Panc1 (cell line): ENCODE data around the gene BRINP2. TPM values are rescaled to one million over a fixed set of nuclear protein-coding genes. Genes with fewer than 3 reads are reported as not detected.
A peak's percentile ranks its signal among the peaks of the same experiment; 100 is the strongest.

ENCODE experiments used
- ATAC-seq: fragments of 200-7000 bp; cut with Tn5 transposase; 2 replicates; pipeline ENCODE4 v1.9.1; 2020; ENCODE audit warnings: mild to moderate bottlenecking, moderate library complexity
- BruUV-seq: library from RNA; stranded (reverse); fragments of 400-500 nt; replicated peaks from 2 replicates; lab custom pipeline; 2021; lab: Mats Ljungman, UMichigan
- CTCF ChIA-PET: fragments of 300-600 bp; sonication (Branson Sonifier 250); formaldehyde crosslinking; loops from one replicate; lab custom pipeline; 2022; ENCODE audit warnings: antibody characterized with exemption; lab: Charles Lee
- POLR2A ChIA-PET: fragments of 300-600 bp; sonication (Branson Sonifier 250); formaldehyde crosslinking; loops from one replicate; lab custom pipeline; 2022; ENCODE audit warnings: antibody characterized with exemption; lab: Charles Lee
- DNase-seq: peaks from one replicate; pipeline ENCODE4 v3.0.0-alpha.2; 2010; ENCODE audit warnings: low read depth, low spot score
- H3K27ac ChIP-seq: 2 replicates; pipeline ENCODE4 v1.5.1; 2011; ENCODE audit warnings: mild to moderate bottlenecking, low read length, inconsistent platforms
- H3K27me3 ChIP-seq: fragments of 200-500 bp; sonication (Bioruptor generic); 2 replicates; pipeline ENCODE4 v1.6.0; 2014; ENCODE audit warnings: low read length, inconsistent platforms; ENCODE audit not compliant: control insufficient read depth, insufficient read depth
- H3K36me3 ChIP-seq: fragments of 200-500 bp; sonication (Bioruptor generic); 2 replicates; pipeline ENCODE4 v1.5.1; 2014; ENCODE audit warnings: inconsistent platforms, mild to moderate bottlenecking, low read length, moderate library complexity; ENCODE audit not compliant: control insufficient read depth, insufficient read depth
- H3K4me1 ChIP-seq: 2 replicates; pipeline ENCODE4 v1.5.1; 2011; ENCODE audit warnings: inconsistent platforms, mild to moderate bottlenecking, low read length, moderate library complexity; ENCODE audit not compliant: control insufficient read depth, insufficient read depth
- H3K4me3 ChIP-seq, 2 experiments: 2 replicates each; pipeline ENCODE4 v1.5.1; 2011 to 2012; ENCODE audit warnings: low read depth in 2 of 2, low read length in 2 of 2, mild to moderate bottlenecking in 2 of 2, inconsistent platforms in 1 of 2, moderate library complexity in 1 of 2
- H3K9me3 ChIP-seq: fragments of 200-500 bp; sonication (Bioruptor generic); 2 replicates; pipeline ENCODE4 v1.5.1; 2014; ENCODE audit warnings: low read depth, mild to moderate bottlenecking, inconsistent platforms, low read length, moderate library complexity; ENCODE audit not compliant: control insufficient read depth, insufficient read depth
- POLR2AphosphoS5 ChIP-seq: IDR thresholded peaks from 2 replicates; pipeline ENCODE4 v1.6.1; 2012; ENCODE audit warnings: mild to moderate bottlenecking, low read depth, low read length, moderate library complexity
- SIN3A ChIP-seq: IDR thresholded peaks from 2 replicates; pipeline ENCODE4 v1.6.1; 2012; ENCODE audit warnings: low read depth, mild to moderate bottlenecking, low read length, moderate library complexity, borderline replicate concordance; ENCODE audit not compliant: insufficient read depth
- TCF7L2 ChIP-seq: IDR thresholded peaks from 2 replicates; pipeline ENCODE4 v1.6.1; 2011; ENCODE audit warnings: mild to moderate bottlenecking, low read depth, low read length, inconsistent platforms
- in situ Hi-C: cut with HindIII; loops from 2 replicates; pipeline ENCODE4 v1.10.0; 2016; ENCODE audit warnings: low sequenced_read_pairs, low pct_unique_long_range_greater_than_20kb
- intact Hi-C: fragments of 100-400 bp; cut with micrococcal nuclease; formaldehyde crosslinking; loops from one replicate; pipeline ENCODE4 v1.10.0; 2022; ENCODE audit not compliant: unreplicated experiment
- total RNA-seq: library from RNA; stranded (reverse); gene quantifications from one replicate; pipeline ENCODE4 v1.2.1, GENCODE V29; 2021; ENCODE audit not compliant: unreplicated experiment
- TF ChIP-seq, protein P1 (sequence below), 2 experiments: IDR thresholded peaks; 2 replicates each; pipeline ENCODE4 v1.6.1; 2011 to 2012; ENCODE audit warnings: low read depth in 2 of 2, control low read depth in 1 of 2, low read length in 1 of 2, mild to moderate bottlenecking in 1 of 2, moderate library complexity in 1 of 2; ENCODE audit not compliant: insufficient read depth in 1 of 2
- TF ChIP-seq, protein P2 (sequence below): fragments of 450-650 bp; IDR thresholded peaks from 2 replicates; pipeline ENCODE4 v1.5.1; 2017; ENCODE audit warnings: mild to moderate bottlenecking

BRINP2 gene
- total RNA-seq, 1 experiment from 2014 or later = not detected

DNA sequence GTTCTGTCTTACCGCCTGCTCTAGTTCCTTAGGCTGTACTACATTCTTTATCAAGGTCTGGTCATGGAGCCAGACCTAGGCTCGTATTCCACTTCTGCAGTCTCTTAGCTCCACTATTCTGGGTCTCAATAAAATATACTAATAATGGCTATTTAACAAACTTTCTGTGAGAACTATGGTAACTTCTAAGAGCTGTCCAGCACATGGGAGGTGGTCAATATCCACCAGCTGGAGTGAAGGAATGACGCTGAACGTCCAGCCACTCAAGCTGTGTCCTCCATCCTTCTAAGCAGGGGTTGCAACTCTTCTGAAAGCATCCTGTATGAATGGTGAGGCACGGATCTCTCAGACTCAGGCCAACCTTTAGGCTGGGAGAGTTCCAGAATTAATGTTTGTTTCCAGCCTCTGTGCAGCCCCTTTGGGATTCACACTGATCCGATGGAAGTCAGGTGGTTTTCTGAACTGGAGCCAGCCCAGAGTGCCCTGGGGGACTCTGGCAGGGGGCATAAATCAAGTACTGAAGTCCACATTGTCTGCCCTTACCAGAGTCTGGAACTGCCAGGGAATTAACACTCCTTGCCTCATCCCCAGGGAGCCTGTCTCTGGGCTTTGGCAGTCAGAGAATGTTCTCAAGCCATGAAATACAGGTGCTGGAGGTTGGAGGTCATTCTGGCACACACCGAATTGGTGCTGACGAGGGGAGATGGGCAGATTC lies 57.4 kb downstream of the BRINP2 start:
- intact Hi-C loops = no loop called here
- no peak for ATAC-seq
- POLR2A ChIA-PET = interaction anchor here (0.7 kb wide), 1 partner anchor 16 kb away, joined by 4 read pairs; no protein-coding TSS in a partner anchor

DNA sequence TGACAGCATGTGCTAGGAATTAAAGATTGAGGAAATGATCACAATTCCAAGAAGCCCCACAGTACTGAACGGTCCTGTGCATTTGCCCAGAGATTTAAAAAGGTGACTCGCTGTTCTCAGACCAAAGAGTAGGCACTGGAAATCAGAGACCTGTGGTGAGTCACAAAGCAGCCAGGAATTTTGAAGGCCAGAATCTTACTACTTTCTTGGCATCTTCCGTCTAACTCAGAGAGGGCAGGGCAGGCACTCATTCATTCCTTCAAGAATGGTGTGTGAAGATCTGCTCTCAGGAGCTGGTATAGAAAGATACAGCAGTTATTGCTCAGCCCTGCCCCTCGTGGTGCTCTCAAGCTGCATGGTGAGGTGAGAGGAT lies 57.9 kb downstream of the BRINP2 start:
- DNase-seq (no peak), ATAC-seq (no peak)
- TF ChIP-seq POLR2AphosphoS5 (no peak), SIN3A (no peak), TCF7L2 (no peak)
- TF ChIP-seq, protein P1, sequence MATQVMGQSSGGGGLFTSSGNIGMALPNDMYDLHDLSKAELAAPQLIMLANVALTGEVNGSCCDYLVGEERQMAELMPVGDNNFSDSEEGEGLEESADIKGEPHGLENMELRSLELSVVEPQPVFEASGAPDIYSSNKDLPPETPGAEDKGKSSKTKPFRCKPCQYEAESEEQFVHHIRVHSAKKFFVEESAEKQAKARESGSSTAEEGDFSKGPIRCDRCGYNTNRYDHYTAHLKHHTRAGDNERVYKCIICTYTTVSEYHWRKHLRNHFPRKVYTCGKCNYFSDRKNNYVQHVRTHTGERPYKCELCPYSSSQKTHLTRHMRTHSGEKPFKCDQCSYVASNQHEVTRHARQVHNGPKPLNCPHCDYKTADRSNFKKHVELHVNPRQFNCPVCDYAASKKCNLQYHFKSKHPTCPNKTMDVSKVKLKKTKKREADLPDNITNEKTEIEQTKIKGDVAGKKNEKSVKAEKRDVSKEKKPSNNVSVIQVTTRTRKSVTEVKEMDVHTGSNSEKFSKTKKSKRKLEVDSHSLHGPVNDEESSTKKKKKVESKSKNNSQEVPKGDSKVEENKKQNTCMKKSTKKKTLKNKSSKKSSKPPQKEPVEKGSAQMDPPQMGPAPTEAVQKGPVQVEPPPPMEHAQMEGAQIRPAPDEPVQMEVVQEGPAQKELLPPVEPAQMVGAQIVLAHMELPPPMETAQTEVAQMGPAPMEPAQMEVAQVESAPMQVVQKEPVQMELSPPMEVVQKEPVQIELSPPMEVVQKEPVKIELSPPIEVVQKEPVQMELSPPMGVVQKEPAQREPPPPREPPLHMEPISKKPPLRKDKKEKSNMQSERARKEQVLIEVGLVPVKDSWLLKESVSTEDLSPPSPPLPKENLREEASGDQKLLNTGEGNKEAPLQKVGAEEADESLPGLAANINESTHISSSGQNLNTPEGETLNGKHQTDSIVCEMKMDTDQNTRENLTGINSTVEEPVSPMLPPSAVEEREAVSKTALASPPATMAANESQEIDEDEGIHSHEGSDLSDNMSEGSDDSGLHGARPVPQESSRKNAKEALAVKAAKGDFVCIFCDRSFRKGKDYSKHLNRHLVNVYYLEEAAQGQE (IDR thresholded peaks at IDR 0.05; ENCODE audit: insufficient read depth in 1 of 2, low read depth in 2 of 2, low read length in 1 of 2) = no peak
- TF ChIP-seq, protein P2, sequence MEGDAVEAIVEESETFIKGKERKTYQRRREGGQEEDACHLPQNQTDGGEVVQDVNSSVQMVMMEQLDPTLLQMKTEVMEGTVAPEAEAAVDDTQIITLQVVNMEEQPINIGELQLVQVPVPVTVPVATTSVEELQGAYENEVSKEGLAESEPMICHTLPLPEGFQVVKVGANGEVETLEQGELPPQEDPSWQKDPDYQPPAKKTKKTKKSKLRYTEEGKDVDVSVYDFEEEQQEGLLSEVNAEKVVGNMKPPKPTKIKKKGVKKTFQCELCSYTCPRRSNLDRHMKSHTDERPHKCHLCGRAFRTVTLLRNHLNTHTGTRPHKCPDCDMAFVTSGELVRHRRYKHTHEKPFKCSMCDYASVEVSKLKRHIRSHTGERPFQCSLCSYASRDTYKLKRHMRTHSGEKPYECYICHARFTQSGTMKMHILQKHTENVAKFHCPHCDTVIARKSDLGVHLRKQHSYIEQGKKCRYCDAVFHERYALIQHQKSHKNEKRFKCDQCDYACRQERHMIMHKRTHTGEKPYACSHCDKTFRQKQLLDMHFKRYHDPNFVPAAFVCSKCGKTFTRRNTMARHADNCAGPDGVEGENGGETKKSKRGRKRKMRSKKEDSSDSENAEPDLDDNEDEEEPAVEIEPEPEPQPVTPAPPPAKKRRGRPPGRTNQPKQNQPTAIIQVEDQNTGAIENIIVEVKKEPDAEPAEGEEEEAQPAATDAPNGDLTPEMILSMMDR = peak; percentile 19; the same call in 1 of the 2 replicates
- Histone ChIP-seq H3K9me3 (no peaks in the 10 kb centered on the region), H3K36me3 (no peaks in the 10 kb centered on the region), H3K4me1 (no peaks in the 10 kb centered on the region), H3K27me3 (no peaks in the 10 kb centered on the region; the same call in 1 of the 2 replicates), H3K4me3 (no peak overlapping the region), H3K27ac (no peak overlapping the region)
- CTCF ChIA-PET = no interaction called here
- no TSS peak for BruUV-seq
- POLR2A ChIA-PET = no interaction called here
- intact Hi-C loops = no loop called here
- in situ Hi-C loops = no loop called here

More for the DNA sequence above, 57.4 kb downstream of the BRINP2 start:
- DNase-seq = no peak
- TF ChIP-seq, protein P1 (IDR thresholded peaks at IDR 0.05; ENCODE audit: insufficient read depth in 1 of 2, low read depth in 2 of 2, low read length in 1 of 2) = no peak
- TF ChIP-seq POLR2AphosphoS5 (no peak), SIN3A (no peak), TCF7L2 (no peak)
- TF ChIP-seq, protein P2 = no peak
- CTCF ChIA-PET = no interaction called here
- no peaks in the 10 kb centered on the region for H3K36me3 ChIP-seq
- in situ Hi-C loops = no loop called here
- no peak overlapping the region for H3K27ac ChIP-seq
- no TSS peak for BruUV-seq
- H3K4me1 ChIP-seq = no peaks in the 10 kb centered on the region
- H3K9me3 ChIP-seq = no peaks in the 10 kb centered on the region
- no peaks in the 10 kb centered on the region; the same call in 1 of the 2 replicates for H3K27me3 ChIP-seq
- H3K4me3 ChIP-seq = no peak overlapping the region
